Measurements from ENCODE around the gene BBS2.

BBS2 gene

DNA sequence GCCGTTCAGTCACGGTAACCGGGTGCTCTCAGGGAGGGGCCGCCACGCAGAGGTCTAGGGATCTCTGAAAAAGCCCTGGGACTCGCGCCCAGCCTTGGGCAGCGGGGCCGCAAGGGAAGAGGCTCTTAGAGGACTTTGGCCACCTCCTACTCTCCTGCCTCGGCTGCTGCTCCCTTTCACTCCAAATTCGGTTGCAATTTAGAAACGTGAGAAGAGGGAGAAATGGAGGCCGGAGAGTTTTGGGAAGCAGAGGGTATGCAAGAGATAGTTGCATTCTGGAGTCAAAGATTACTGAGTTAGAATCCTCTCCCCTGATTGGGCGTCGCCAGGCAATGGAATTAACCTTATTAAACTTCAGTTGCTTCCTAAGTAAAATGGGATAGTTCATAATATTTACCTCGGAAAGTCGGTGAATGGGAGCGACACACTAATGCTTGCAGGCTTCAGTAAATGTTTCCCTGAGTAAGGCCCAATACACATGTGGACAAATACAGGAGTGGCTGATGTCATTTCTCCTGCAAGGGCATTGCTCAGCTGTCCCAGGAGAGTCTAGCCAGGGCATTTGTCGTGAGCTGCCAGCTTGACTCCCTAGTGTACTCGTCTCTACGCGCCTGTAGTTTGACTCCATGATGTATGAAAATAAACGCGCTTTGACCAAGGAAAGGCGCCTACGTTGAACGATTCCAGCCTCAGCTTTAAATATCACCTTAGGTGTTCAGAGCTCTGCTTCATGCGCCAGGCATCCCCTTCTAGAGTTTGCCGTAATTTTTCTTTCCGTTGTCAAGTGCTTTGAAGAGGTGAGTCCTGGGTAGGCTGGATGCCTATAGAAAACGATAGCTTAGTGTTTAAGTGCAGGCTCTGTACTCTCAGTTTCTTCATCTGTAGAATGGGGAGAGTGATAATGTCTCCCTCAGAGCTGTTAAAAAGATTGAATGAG is 67.8 kb downstream of the BBS2 start:
- no peak for DNase-seq (ENCODE audit: low read depth)
- TF ChIP-seq CTCF (IDR thresholded peaks at IDR 0.05; ENCODE audit: control insufficient read depth, insufficient read depth, low read depth, low read length, missing control alignments) = no peak
- H3K4me3 ChIP-seq (ENCODE audit: control insufficient read depth, low read depth, low read length) = peak overlapping the region; percentile 93

DNA sequence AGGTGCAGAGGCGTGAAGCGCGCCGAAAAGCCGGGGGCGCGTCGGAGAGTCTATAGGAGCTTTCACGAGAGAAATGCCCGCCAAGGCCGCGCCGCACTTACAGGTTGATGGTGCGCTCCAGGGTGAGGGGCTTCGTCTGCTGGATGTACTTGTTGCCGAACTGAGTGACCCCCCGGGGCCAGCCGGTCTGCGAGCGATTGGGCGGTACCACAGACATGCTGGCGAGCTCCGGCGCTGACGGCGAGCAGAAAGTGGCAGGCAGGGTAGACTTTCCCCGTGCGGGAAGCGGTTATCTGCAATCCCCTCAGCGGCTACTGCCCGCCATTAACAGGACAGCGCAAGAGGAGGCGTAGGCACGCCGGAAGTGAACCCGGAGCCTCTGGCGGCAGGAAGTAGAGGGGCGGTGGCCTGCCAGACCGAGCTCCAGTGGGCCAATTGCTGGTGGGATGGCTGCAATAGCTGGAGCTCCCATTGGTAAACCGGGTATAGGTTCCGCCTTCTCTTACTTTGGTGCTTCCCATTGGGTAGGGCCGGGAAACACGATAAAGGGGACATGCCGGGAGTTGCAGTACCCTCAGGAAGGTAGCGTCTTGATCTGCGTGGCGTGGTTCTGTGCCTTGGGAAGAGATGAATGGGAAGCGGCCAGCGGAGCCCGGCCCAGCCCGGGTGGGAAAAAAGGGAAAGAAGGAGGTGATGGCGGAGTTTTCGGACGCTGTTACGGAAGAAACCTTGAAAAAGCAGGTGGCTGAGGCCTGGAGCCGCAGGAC is 68.7 kb downstream of the BBS2 start, which contains the start of the genes NUDT21 and OGFOD1:
Gene NUDT21 (minus strand): TSS at position 347 of the 767 bp plus-strand sequence. CDS start 130 bp downstream, at position 217.
Gene OGFOD1 (plus strand): TSS at position 569 of the 767 bp plus-strand sequence. CDS start 59 bp downstream, at position 628.
- peak; percentile 2 for TF ChIP-seq CTCF (IDR thresholded peaks at IDR 0.05; ENCODE audit: control insufficient read depth, insufficient read depth, low read depth, low read length, missing control alignments)
- peak within 1 kb of the TSS; percentile 93 for H3K4me3 ChIP-seq (ENCODE audit: control insufficient read depth, low read depth, low read length)
- DNase-seq (ENCODE audit: low read depth) = peak; percentile 94

GRCh38 chr16:56450275-56450985 is 69.4 kb downstream of the BBS2 start:
- no peak for TF ChIP-seq CTCF (IDR thresholded peaks at IDR 0.05; ENCODE audit: control insufficient read depth, insufficient read depth, low read depth, low read length, missing control alignments)
- no peak for DNase-seq (ENCODE audit: low read depth)
- H3K4me3 ChIP-seq (ENCODE audit: control insufficient read depth, low read depth, low read length) = peak overlapping the region; percentile 93

DNA sequence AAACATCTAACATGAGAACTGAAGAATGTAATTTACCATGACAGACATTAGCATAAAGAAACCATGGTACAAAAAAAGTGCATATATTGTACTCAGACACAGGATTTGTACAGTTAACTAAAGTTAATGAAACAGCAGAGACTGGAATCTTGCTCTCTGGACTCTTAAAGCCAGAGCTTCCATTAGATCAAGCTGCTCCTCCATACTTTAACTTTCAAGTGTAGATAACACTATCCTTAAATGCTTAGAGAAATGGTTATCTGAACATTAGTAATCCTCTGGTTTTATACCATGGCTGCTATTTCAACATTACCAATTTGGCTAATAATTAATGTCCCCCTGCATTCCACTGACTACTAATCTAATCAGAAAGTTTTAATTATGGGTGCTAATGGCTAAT is 71.8 kb downstream of the BBS2 start:
- no peak for DNase-seq (ENCODE audit: low read depth)
- TF ChIP-seq CTCF (IDR thresholded peaks at IDR 0.05; ENCODE audit: control insufficient read depth, insufficient read depth, low read depth, low read length, missing control alignments) = no peak
- H3K4me3 ChIP-seq (ENCODE audit: control insufficient read depth, low read depth, low read length) = no peak overlapping the region

GRCh38 chr16:56447286-56447685 is 72.5 kb downstream of the BBS2 start:
- TF ChIP-seq CTCF (IDR thresholded peaks at IDR 0.05; ENCODE audit: control insufficient read depth, insufficient read depth, low read depth, low read length, missing control alignments) = no peak
- H3K4me3 ChIP-seq (ENCODE audit: control insufficient read depth, low read depth, low read length) = no peak overlapping the region
- no peak for DNase-seq (ENCODE audit: low read depth)

GRCh38 chr16:56438038-56438437 is 81.8 kb downstream of the BBS2 start:
- no peak for DNase-seq (ENCODE audit: low read depth)
- no peak for TF ChIP-seq CTCF (IDR thresholded peaks at IDR 0.05; ENCODE audit: control insufficient read depth, insufficient read depth, low read depth, low read length, missing control alignments)
- H3K4me3 ChIP-seq (ENCODE audit: control insufficient read depth, low read depth, low read length) = no peak overlapping the region
